CD14-positive monocyte (primary cell): ENCODE data around the gene PXN. TPM values are rescaled to one million over a fixed set of nuclear protein-coding genes. Genes with fewer than 3 reads are reported as not detected.

Experiments used
- DNase-seq, 3 donors: peaks; one replicate each; pipeline ENCODE4 v3.0.0-alpha.2; 2011 to 2022
- H2AFZ ChIP-seq: 2 replicates; pipeline ENCODE4 v1.6.0; 2012; ENCODE audit warnings: mild to moderate bottlenecking, low read depth, low read length, inconsistent platforms; ENCODE audit not compliant: insufficient read depth, poor library complexity, severe bottlenecking
- H3K27ac ChIP-seq, 2 donors: 1 replicate in 1 of 2; 2 replicates in 1 of 2; pipeline ENCODE4 v1.5.1; 2012 to 2013; ENCODE audit warnings: low read length in 2 of 2, control low read depth in 1 of 2, inconsistent platforms in 1 of 2, low read depth in 1 of 2, mild to moderate bottlenecking in 1 of 2
- H3K27me3 ChIP-seq, 2 donors: one replicate each; pipeline versions ENCODE4 v1.6.0 to v1.6.1; 2011 to 2013; ENCODE audit warnings: low read length in 2 of 2; ENCODE audit not compliant: control insufficient read depth in 2 of 2, insufficient read depth in 2 of 2
- H3K36me3 ChIP-seq, 2 donors: replicated peaks in 1 of 2; 1 replicate in 1 of 2; 2 replicates in 1 of 2; pipeline versions ENCODE4 v1.5.1 to v1.6.1; 2012 to 2013; ENCODE audit warnings: low read length in 2 of 2, control low read depth in 1 of 2, inconsistent platforms in 1 of 2, mild to moderate bottlenecking in 1 of 2; ENCODE audit not compliant: insufficient read depth in 2 of 2, control insufficient read depth in 1 of 2
- H3K4me1 ChIP-seq, 2 donors: 1 replicate in 1 of 2; 2 replicates in 1 of 2; pipeline versions ENCODE4 v1.5.1 to v1.6.1; 2012 to 2013; ENCODE audit warnings: low read length in 2 of 2, control low read depth in 1 of 2, inconsistent platforms in 1 of 2, mild to moderate bottlenecking in 1 of 2, moderate library complexity in 1 of 2; ENCODE audit not compliant: insufficient read depth in 2 of 2, control insufficient read depth in 1 of 2
- H3K4me2 ChIP-seq: replicated peaks from 2 replicates; pipeline ENCODE3; 2012; ENCODE audit warnings: low read length, moderate library complexity, mild to moderate bottlenecking; ENCODE audit not compliant: poor library complexity, severe bottlenecking; ENCODE audit errors: extremely low read depth
- H3K4me3 ChIP-seq, 3 experiments: fragments of 200-600 bp in 1 of 3; sonication (generic) in 1 of 3; replicated peaks in 1 of 3; 1 replicate in 2 of 3; 2 replicates in 1 of 3; pipeline ENCODE4 v1.5.1; 2011 to 2013; ENCODE audit warnings: low read length in 3 of 3, mild to moderate bottlenecking in 3 of 3, control low read depth in 2 of 3, low read depth in 2 of 3, inconsistent platforms in 1 of 3, moderate library complexity in 1 of 3
- H3K79me2 ChIP-seq: 2 replicates; pipeline ENCODE4 v1.6.0; 2012; ENCODE audit warnings: mild to moderate bottlenecking, control low read depth, inconsistent platforms, low read length, moderate library complexity; ENCODE audit not compliant: insufficient read depth
- H3K9ac ChIP-seq: 2 replicates; pipeline ENCODE4 v1.6.0; 2017; ENCODE audit warnings: low read length, mild to moderate bottlenecking; ENCODE audit not compliant: insufficient read depth, poor library complexity, severe bottlenecking
- H3K9me3 ChIP-seq, 2 donors: replicated peaks in 1 of 2; 1 replicate in 1 of 2; 2 replicates in 1 of 2; pipeline versions ENCODE4 v1.5.1 to v1.6.1; 2012 to 2013; ENCODE audit warnings: low read length in 2 of 2, control low read depth in 1 of 2; ENCODE audit not compliant: control insufficient read depth in 1 of 2, insufficient read depth in 1 of 2
- H4K20me1 ChIP-seq: 2 replicates; pipeline ENCODE4 v1.6.0; 2012; ENCODE audit warnings: mild to moderate bottlenecking, low read length, control low read depth, moderate library complexity; ENCODE audit not compliant: insufficient read depth
- H3K27ac Mint-ChIP-seq, 7 donors: one replicate each; pipeline ENCODE4 v1.8.0; 2020; ENCODE audit warnings: mild to moderate bottlenecking in 7 of 7, mixed read lengths in 7 of 7, moderate library complexity in 6 of 7, inconsistent platforms in 2 of 7
- H3K27me3 Mint-ChIP-seq, 3 donors: one replicate each; pipeline ENCODE4 v1.8.0; 2021 to 2022; ENCODE audit warnings: low read depth in 3 of 3, mild to moderate bottlenecking in 3 of 3, mixed read lengths in 3 of 3, moderate library complexity in 3 of 3, inconsistent platforms in 1 of 3
- H3K36me3 Mint-ChIP-seq, 2 donors: one replicate each; pipeline ENCODE4 v1.8.0; 2020; ENCODE audit warnings: mixed read lengths in 2 of 2, inconsistent platforms in 1 of 2, mild to moderate bottlenecking in 1 of 2
- H3K4me1 Mint-ChIP-seq: one replicate; pipeline ENCODE4 v1.8.0; 2020; ENCODE audit warnings: mild to moderate bottlenecking, mixed read lengths
- H3K4me3 Mint-ChIP-seq, 2 donors: one replicate each; pipeline ENCODE4 v1.8.0; 2020; ENCODE audit warnings: mild to moderate bottlenecking in 2 of 2, mixed read lengths in 2 of 2, moderate library complexity in 1 of 2
- H3K9me3 Mint-ChIP-seq, 7 donors: one replicate each; pipeline ENCODE4 v1.8.0; 2020 to 2022; ENCODE audit warnings: mixed read lengths in 7 of 7, mild to moderate bottlenecking in 6 of 7, moderate library complexity in 6 of 7, inconsistent platforms in 2 of 7
- WGBS: methylation state at CpG from one replicate; pipeline ENCODE4 v1.1.5; 2013; ENCODE audit warnings: missing lambda C conversion rate; ENCODE audit not compliant: insufficient coverage; 5-methylcytosine and 5-hydroxymethylcytosine counted together
- intact Hi-C, 2 donors: fragments of 100-400 bp; cut with micrococcal nuclease; formaldehyde crosslinking; loops; one replicate each; pipeline versions ENCODE4 v1.15.0 to v1.15.1; 2023
- polyA plus RNA-seq, 3 donors: library from polyadenylated mRNA; depleted of rRNA in 1 of 3; unstranded in 2 of 3; stranded (reverse) in 1 of 3; fragments of 300-500 nt in 2 of 3; fragments of >200 nt in 1 of 3; fragmentation: Illumina TruSeq in 2 of 3; gene quantifications; 1 replicate in 2 of 3; 2 replicates in 1 of 3; pipeline ENCODE4 v1.2.3, GENCODE V29; 2012 to 2021
- TF ChIP-seq, protein P1 (sequence below): fragments of 200-600 bp; IDR thresholded peaks from one replicate; pipeline ENCODE4 v1.8.0; 2022; ENCODE audit warnings: antibody characterized with exemption, mild to moderate bottlenecking

PXN gene
- polyA plus RNA-seq, 3 donors, result 62.5 to 106 (median 98.4) TPM

DNA sequence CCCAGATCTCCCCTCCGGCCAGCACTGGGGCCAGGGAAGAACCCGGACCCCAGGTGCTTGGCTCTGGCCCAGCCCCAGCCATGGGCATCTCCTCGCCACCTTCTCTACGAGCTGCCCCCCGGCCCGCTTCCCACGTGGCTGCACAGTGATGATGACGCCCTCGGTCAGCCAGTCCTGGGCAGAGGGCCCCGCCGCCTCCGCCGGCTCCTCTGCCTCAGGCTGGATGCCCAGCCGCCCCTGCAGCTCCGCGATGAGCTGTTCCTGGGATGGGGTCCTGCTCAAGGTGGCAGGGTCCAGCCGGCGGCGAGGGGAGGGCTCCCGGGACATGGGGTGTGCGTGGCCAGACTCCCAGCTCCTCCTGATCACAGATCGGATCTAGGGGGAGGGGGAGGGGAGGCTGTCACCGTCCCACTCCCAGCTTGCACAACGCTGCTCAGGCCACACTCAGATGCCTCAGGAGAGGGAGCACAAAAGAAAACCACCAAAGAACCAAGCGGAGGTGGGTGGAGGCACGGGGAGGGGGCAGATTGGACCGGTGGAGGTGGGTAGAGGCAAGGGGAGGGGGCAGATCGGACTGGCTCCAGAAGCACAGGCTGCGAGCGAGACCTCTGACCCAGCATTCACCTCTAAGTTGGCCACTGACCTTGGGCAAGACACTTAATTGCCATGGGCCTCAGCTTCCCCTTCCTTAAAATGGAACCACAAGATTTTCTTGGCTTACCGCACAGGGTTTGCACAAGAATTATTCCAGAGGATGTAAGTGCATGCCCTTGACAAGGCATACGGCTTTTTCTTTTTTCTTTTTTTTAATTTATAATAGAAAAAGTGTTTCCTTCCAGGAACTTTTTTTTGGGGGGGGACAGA lies 48.6 kb downstream of the PXN start:
- Histone ChIP-seq H3K4me2 (no peak overlapping the region), H3K9ac (no peak overlapping the region), H3K9me3 (no peaks in the 10 kb centered on the region), H3K4me3 (no peak overlapping the region), H3K4me1 (no peaks in the 10 kb centered on the region), H2AFZ (no peak overlapping the region), H4K20me1 (peaks cover 100% of the 10 kb centered on the region), H3K79me2 (no peaks in the 10 kb centered on the region), H3K36me3 (peaks cover 92 to 96% of the 10 kb centered on the region in 2 donors), H3K27ac (no peak overlapping the region), H3K27me3 (no peaks in the 10 kb centered on the region)
- Mint-ChIP-seq H3K4me1 (no peaks in the 10 kb centered on the region), H3K27me3 (peaks cover 0 to 5% (median 1%) of the 10 kb centered on the region in 3 donors), H3K9me3 (peaks cover 0 to 2% (median 0%) of the 10 kb centered on the region in 7 donors), H3K4me3 (no peak overlapping the region), H3K27ac (no peak overlapping the region), H3K36me3 (peaks cover 78 to 95% of the 10 kb centered on the region in 2 donors)
- TF ChIP-seq, protein P1, sequence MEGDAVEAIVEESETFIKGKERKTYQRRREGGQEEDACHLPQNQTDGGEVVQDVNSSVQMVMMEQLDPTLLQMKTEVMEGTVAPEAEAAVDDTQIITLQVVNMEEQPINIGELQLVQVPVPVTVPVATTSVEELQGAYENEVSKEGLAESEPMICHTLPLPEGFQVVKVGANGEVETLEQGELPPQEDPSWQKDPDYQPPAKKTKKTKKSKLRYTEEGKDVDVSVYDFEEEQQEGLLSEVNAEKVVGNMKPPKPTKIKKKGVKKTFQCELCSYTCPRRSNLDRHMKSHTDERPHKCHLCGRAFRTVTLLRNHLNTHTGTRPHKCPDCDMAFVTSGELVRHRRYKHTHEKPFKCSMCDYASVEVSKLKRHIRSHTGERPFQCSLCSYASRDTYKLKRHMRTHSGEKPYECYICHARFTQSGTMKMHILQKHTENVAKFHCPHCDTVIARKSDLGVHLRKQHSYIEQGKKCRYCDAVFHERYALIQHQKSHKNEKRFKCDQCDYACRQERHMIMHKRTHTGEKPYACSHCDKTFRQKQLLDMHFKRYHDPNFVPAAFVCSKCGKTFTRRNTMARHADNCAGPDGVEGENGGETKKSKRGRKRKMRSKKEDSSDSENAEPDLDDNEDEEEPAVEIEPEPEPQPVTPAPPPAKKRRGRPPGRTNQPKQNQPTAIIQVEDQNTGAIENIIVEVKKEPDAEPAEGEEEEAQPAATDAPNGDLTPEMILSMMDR, result no peak
- no peak for DNase-seq
- 94% methylated on average over 21 of the region's 32 CpGs for WGBS
- intact Hi-C loops, result no loop called here

DNA sequence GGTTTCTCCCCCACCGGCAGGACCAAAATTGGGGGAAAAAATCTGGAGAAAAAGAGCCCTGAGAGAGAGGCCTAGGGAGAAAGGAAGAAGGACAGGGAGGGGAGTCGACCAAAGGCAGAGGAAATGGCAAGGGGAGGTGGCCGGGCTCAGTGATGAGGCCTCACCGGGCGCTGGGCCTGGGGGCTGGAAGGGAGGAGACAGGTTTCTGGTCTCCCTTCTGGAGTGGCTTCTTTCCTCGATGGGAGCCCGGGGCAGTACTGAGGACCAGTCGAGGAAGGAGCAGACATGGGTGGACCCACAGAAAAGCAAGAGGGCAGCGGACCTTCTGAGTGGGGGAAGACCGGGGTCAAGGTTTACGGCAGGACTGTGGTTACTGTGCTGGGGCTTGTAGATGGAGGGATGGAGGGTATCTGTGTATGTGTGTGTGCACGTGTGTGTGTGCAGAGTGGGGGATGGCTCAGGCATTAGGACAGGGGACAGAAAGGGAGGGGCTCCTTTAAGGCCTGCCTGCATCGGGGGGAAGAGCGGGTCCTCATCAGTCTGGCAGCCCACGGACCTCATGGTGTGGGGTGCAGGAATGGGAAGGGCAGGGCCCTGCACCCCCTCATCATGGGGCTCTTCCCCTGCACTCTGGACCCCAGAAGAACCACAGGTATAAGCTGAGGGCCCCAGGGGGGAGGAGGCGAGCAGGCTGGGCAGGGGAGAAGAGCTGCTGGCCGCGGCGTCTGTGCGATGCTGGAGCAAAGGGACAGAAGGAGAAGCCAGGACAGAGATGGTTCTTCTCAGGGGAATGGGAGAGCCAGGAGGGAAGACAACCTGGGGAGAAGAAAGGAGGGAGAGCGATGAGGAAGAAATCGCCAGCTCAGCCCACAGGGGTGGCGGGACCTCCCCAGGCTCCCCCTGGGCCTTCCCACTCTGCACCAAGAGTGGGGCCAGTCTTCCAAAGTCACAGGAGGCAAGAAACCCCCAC lies 49.5 kb downstream of the PXN start:
- Histone ChIP-seq H3K9me3 (no peaks in the 10 kb centered on the region), H3K4me1 (no peaks in the 10 kb centered on the region), H3K79me2 (no peaks in the 10 kb centered on the region), H3K36me3 (peaks cover 92 to 96% of the 10 kb centered on the region in 2 donors), H3K27me3 (no peaks in the 10 kb centered on the region), H3K27ac (no peak overlapping the region), H3K4me3 (no peak overlapping the region), H4K20me1 (peaks cover 100% of the 10 kb centered on the region), H3K4me2 (no peak overlapping the region), H2AFZ (no peak overlapping the region), H3K9ac (no peak overlapping the region)
- H3K9me3 Mint-ChIP-seq, result peaks cover 0 to 2% (median 0%) of the 10 kb centered on the region in 7 donors
- TF ChIP-seq, protein P1, result no peak
- no peak for DNase-seq
- 91% methylated on average over 17 of the region's 23 CpGs for WGBS
- no peak overlapping the region for H3K27ac Mint-ChIP-seq
- no peaks in the 10 kb centered on the region for H3K4me1 Mint-ChIP-seq
- peaks cover 80 to 95% of the 10 kb centered on the region in 2 donors for H3K36me3 Mint-ChIP-seq
- H3K4me3 Mint-ChIP-seq, result no peak overlapping the region
- H3K27me3 Mint-ChIP-seq, result peaks cover 1 to 2% (median 2%) of the 10 kb centered on the region in 3 donors
- intact Hi-C loops, result no loop called here
